Fibroblast of lung (primary cell): ENCODE results near the gene UCK1. TPM values are rescaled to one million over a fixed set of nuclear protein-coding genes. Genes with fewer than 3 reads are reported as not detected.

ENCODE experiments used
- DNase-seq, 2 donors: peaks; one replicate each; pipeline versions ENCODE4 v3.0.0 to v3.0.0-alpha.2; 2010; ENCODE audit warnings: low read depth in 2 of 2
- H2AFZ ChIP-seq: 2 replicates; pipeline ENCODE4 v1.5.1; 2012; ENCODE audit warnings: low read length, control low read depth, inconsistent platforms
- H3K27ac ChIP-seq: 2 replicates; pipeline ENCODE4 v1.5.1; 2011; ENCODE audit warnings: low read length, control low read depth; ENCODE audit not compliant: insufficient read depth
- H3K27me3 ChIP-seq: 2 replicates; pipeline ENCODE4 v1.5.1; 2011; ENCODE audit warnings: mild to moderate bottlenecking, low read length; ENCODE audit not compliant: control insufficient read depth, insufficient read depth
- H3K36me3 ChIP-seq: 2 replicates; pipeline ENCODE4 v1.5.1; 2011; ENCODE audit warnings: low read length; ENCODE audit not compliant: control insufficient read depth, insufficient read depth
- H3K4me1 ChIP-seq: 2 replicates; pipeline ENCODE4 v1.5.1; 2011; ENCODE audit warnings: low read length; ENCODE audit not compliant: control insufficient read depth, insufficient read depth; ENCODE audit errors: extremely low read depth
- H3K4me2 ChIP-seq: 2 replicates; pipeline ENCODE4 v1.5.1; 2011; ENCODE audit warnings: low read length, control low read depth; ENCODE audit not compliant: insufficient read depth; ENCODE audit errors: extremely low read depth
- H3K4me3 ChIP-seq, 4 experiments: fragments of 200-600 bp in 1 of 4; sonication (generic) in 1 of 4; replicated peaks in 1 of 4; 2 replicates each; pipeline ENCODE4 v1.5.1; 2011 to 2016; ENCODE audit warnings: low read length in 4 of 4, low read depth in 3 of 4, mild to moderate bottlenecking in 3 of 4, control low read depth in 2 of 4, inconsistent platforms in 1 of 4, mixed read lengths in 1 of 4; ENCODE audit not compliant: insufficient read depth in 1 of 4; ENCODE audit errors: control extremely low read depth in 1 of 4
- H3K79me2 ChIP-seq: 2 replicates; pipeline ENCODE4 v1.5.1; 2012; ENCODE audit warnings: mild to moderate bottlenecking, low read length, inconsistent platforms; ENCODE audit not compliant: control insufficient read depth, insufficient read depth
- H3K9ac ChIP-seq: 2 replicates; pipeline ENCODE4 v1.5.1; 2011; ENCODE audit warnings: mild to moderate bottlenecking, low read length, control low read depth; ENCODE audit not compliant: insufficient read depth
- H3K9me3 ChIP-seq: 2 replicates; pipeline ENCODE4 v1.5.1; 2012; ENCODE audit warnings: low read depth, low read length; ENCODE audit not compliant: control insufficient read depth, insufficient read depth
- H4K20me1 ChIP-seq: 2 replicates; pipeline ENCODE4 v1.5.1; 2011; ENCODE audit warnings: low read length; ENCODE audit not compliant: control insufficient read depth, insufficient read depth; ENCODE audit errors: extremely low read depth
- CTCF ChIP-seq, 2 donors: IDR thresholded peaks in 1 of 2; conservative IDR thresholded peaks in 1 of 2; 1 replicate in 1 of 2; 2 replicates in 1 of 2; pipeline ENCODE4 v1.5.1; 2011 to 2012; ENCODE audit warnings: low read length in 2 of 2, control low read depth in 1 of 2, inconsistent platforms in 1 of 2, low read depth in 1 of 2, mild to moderate bottlenecking in 1 of 2
- EZH2 ChIP-seq: IDR thresholded peaks from 2 replicates; pipeline ENCODE4 v1.5.1; 2012; ENCODE audit warnings: low read length, control low read depth, mild to moderate bottlenecking; ENCODE audit errors: missing control alignments
- polyA plus RNA-seq, 2 donors: library from polyadenylated mRNA; depleted of rRNA in 1 of 2; stranded (reverse) in 1 of 2; unstranded in 1 of 2; fragments of >200 nt; gene quantifications; 2 replicates each; pipeline ENCODE4 v1.2.1, GENCODE V29; 2011 to 2012; ENCODE audit warnings: missing spikeins in 1 of 2
- total RNA-seq: library from RNA; depleted of rRNA; stranded (reverse); fragments of >200 nt; gene quantifications from 2 replicates; pipeline ENCODE4 v1.2.1, GENCODE V29; 2014

The UCK1 gene
- total and polyA plus RNA-seq, 2 donors (not counting 1 experiment from before 2014, with no cell fraction given) = 20.9 to 22.3 TPM

GRCh38 chr9:131557855-131558548, 26.9 kb upstream of the UCK1 start:
- Histone ChIP-seq H3K9me3 (no peaks in the 10 kb centered on the region), H3K4me1 (no peaks in the 10 kb centered on the region), H3K79me2 (no peaks in the 10 kb centered on the region), H4K20me1 (no peaks in the 10 kb centered on the region), H3K36me3 (no peaks in the 10 kb centered on the region), H3K27me3 (peaks cover 13% of the 10 kb centered on the region), H2AFZ (no peak overlapping the region), H3K4me2 (no peak overlapping the region), H3K9ac (no peak overlapping the region), H3K4me3 (no peak overlapping the region), H3K27ac (no peak overlapping the region)
- TF ChIP-seq EZH2 (no peak), CTCF (conservative IDR thresholded peaks at IDR 0.05 in 1 of 2, IDR thresholded peaks at IDR 0.05 in 1 of 2; ENCODE audit: low read depth in 1 of 2, low read length in 2 of 2) (no peak)
- no peak for DNase-seq

GRCh38 chr9:131555841-131556673, 25.0 kb upstream of the UCK1 start:
- H3K4me2 ChIP-seq = no peak overlapping the region
- H3K4me3 ChIP-seq = no peak overlapping the region
- no peaks in the 10 kb centered on the region for H3K9me3 ChIP-seq
- TF ChIP-seq EZH2 (no peak), CTCF (conservative IDR thresholded peaks at IDR 0.05 in 1 of 2, IDR thresholded peaks at IDR 0.05 in 1 of 2; ENCODE audit: low read depth in 1 of 2, low read length in 2 of 2) (no peak)
- H3K79me2 ChIP-seq = no peaks in the 10 kb centered on the region
- H3K27ac ChIP-seq = no peak overlapping the region
- H3K4me1 ChIP-seq = no peaks in the 10 kb centered on the region
- H3K27me3 ChIP-seq = peaks cover 13% of the 10 kb centered on the region
- H4K20me1 ChIP-seq = no peaks in the 10 kb centered on the region
- no peak overlapping the region for H2AFZ ChIP-seq
- no peak for DNase-seq
- no peak overlapping the region for H3K9ac ChIP-seq
- H3K36me3 ChIP-seq = no peaks in the 10 kb centered on the region

- Histone ChIP-seq H3K79me2 (no peaks in the 10 kb centered on the region), H3K27me3 (peaks cover 13% of the 10 kb centered on the region), H4K20me1 (no peaks in the 10 kb centered on the region), H3K36me3 (no peaks in the 10 kb centered on the region), H3K9ac (no peak overlapping the region), H3K4me3 (no peak overlapping the region), H3K4me2 (no peak overlapping the region), H3K27ac (no peak overlapping the region), H3K9me3 (no peaks in the 10 kb centered on the region), H3K4me1 (no peaks in the 10 kb centered on the region), H2AFZ (no peak overlapping the region)
- no peak for TF ChIP-seq CTCF (conservative IDR thresholded peaks at IDR 0.05 in 1 of 2, IDR thresholded peaks at IDR 0.05 in 1 of 2; ENCODE audit: low read depth in 1 of 2, low read length in 2 of 2)
- TF ChIP-seq EZH2 = peak; percentile 61
- no peak for DNase-seq
Observed at GRCh38 chr9:131554843-131555351, 23.8 kb upstream of the UCK1 start.
